OCI-LY1 (cell line): ENCODE results near the gene LMO1.

ENCODE experiments used
- H2AFZ ChIP-seq: fragments of 200-600 bp; sonication (generic), shearing (Covaris generic); 2 replicates; pipeline ENCODE4 v1.6.0; 2014; ENCODE audit warnings: antibody characterized with exemption, mild to moderate bottlenecking, low read length
- H3F3A ChIP-seq: fragments of 200-600 bp; sonication (generic), shearing (Covaris generic); 2 replicates; pipeline ENCODE4 v1.6.0; 2014; ENCODE audit warnings: mild to moderate bottlenecking, antibody characterized with exemption, low read length, moderate library complexity; ENCODE audit not compliant: insufficient read depth
- H3K27ac ChIP-seq: fragments of 200-600 bp; sonication (generic); 2 replicates; pipeline ENCODE4 v1.5.1; 2014; ENCODE audit warnings: low read length, mixed run types, mild to moderate bottlenecking, low read depth; ENCODE audit not compliant: poor library complexity, severe bottlenecking
- H3K27me3 ChIP-seq: fragments of 200-600 bp; sonication (generic); 2 replicates; pipeline ENCODE4 v1.6.0; 2014; ENCODE audit warnings: antibody characterized with exemption, mild to moderate bottlenecking, low read length, moderate library complexity; ENCODE audit not compliant: insufficient read depth
- H3K36me3 ChIP-seq: fragments of 200-600 bp; sonication (generic); 2 replicates; pipeline ENCODE4 v1.6.1; 2014; ENCODE audit warnings: mild to moderate bottlenecking, antibody characterized with exemption, low read length, moderate library complexity, mixed read lengths; ENCODE audit not compliant: insufficient read depth
- H3K4me1 ChIP-seq: fragments of 200-600 bp; sonication (generic); 2 replicates; pipeline ENCODE4 v1.5.1; 2014; ENCODE audit warnings: mild to moderate bottlenecking, low read length, moderate library complexity; ENCODE audit not compliant: insufficient read depth, severe bottlenecking
- H3K4me2 ChIP-seq: fragments of 200-600 bp; sonication (generic), shearing (Covaris generic); 2 replicates; pipeline ENCODE4 v1.6.1; 2014; ENCODE audit warnings: low read length
- H3K4me3 ChIP-seq: fragments of 200-600 bp; sonication (generic); 2 replicates; pipeline ENCODE4 v1.5.1; 2014; ENCODE audit warnings: low read length, low read depth, mild to moderate bottlenecking, mixed read lengths; ENCODE audit not compliant: poor library complexity, severe bottlenecking
- H3K79me2 ChIP-seq: fragments of 200-600 bp; shearing (Covaris generic); 2 replicates; pipeline ENCODE4 v1.6.1; 2016; ENCODE audit warnings: mixed run types, low read length, mixed read lengths; ENCODE audit not compliant: insufficient read depth
- H3K9ac ChIP-seq: fragments of 200-600 bp; sonication (generic), shearing (Covaris generic); 2 replicates; pipeline ENCODE4 v1.6.1; 2014; ENCODE audit warnings: mild to moderate bottlenecking, low read length, mixed read lengths
- H3K9me2 ChIP-seq: fragments of 200-600 bp; sonication (generic), shearing (Covaris generic); 2 replicates; pipeline ENCODE4 v1.6.1; 2014; ENCODE audit warnings: low read depth, mild to moderate bottlenecking, low read length, mixed read lengths
- H3K9me3 ChIP-seq: fragments of 200-600 bp; shearing (Covaris generic); 2 replicates; pipeline ENCODE4 v1.6.1; 2014; ENCODE audit warnings: low read length, mixed read lengths
- H4K20me1 ChIP-seq: fragments of 200-600 bp; sonication (generic), shearing (Covaris generic); 2 replicates; pipeline ENCODE4 v1.6.0; 2016; ENCODE audit warnings: mild to moderate bottlenecking, low read length; ENCODE audit not compliant: insufficient read depth
- CTCF ChIP-seq: fragments of 200-600 bp; sonication (generic), shearing (Covaris generic); IDR thresholded peaks from 2 replicates; pipeline ENCODE4 v1.5.1; 2017; ENCODE audit warnings: mild to moderate bottlenecking, antibody characterized with exemption, low read length, moderate library complexity, mixed read lengths
- EZH2 ChIP-seq: fragments of 200-600 bp; sonication (generic), shearing (Covaris generic); IDR thresholded peaks from 2 replicates; pipeline ENCODE4 v1.8.0; 2017; ENCODE audit warnings: borderline replicate concordance, mixed run types, mild to moderate bottlenecking, antibody characterized with exemption, low read length, moderate library complexity, mixed read lengths

LMO1 gene

GRCh38 chr11:8196749-8197148 is 66.9 kb downstream of the LMO1 start:
- no peak overlapping the region for H3K4me2 ChIP-seq
- no peaks in the 10 kb centered on the region for H3K27me3 ChIP-seq
- H3K4me3 ChIP-seq: no peak overlapping the region
- H3F3A ChIP-seq: no peaks in the 10 kb centered on the region
- no peak overlapping the region for H3K27ac ChIP-seq
- no peaks in the 10 kb centered on the region for H3K9me2 ChIP-seq
- H4K20me1 ChIP-seq: no peaks in the 10 kb centered on the region
- TF ChIP-seq EZH2 (no peak), CTCF (no peak)
- H3K36me3 ChIP-seq: no peaks in the 10 kb centered on the region
- H2AFZ ChIP-seq: no peak overlapping the region
- H3K79me2 ChIP-seq: no peaks in the 10 kb centered on the region
- H3K9ac ChIP-seq: no peak overlapping the region
- H3K4me1 ChIP-seq: no peaks in the 10 kb centered on the region
- no peaks in the 10 kb centered on the region for H3K9me3 ChIP-seq

- no peak overlapping the region for H3K4me3 ChIP-seq
- TF ChIP-seq CTCF: no peak
- no peak for TF ChIP-seq EZH2
- H3K27ac ChIP-seq: no peak overlapping the region
- H2AFZ ChIP-seq: no peak overlapping the region
- H3K27me3 ChIP-seq: no peaks in the 10 kb centered on the region
- no peaks in the 10 kb centered on the region for H3K9me2 ChIP-seq
- H3K9ac ChIP-seq: no peak overlapping the region
- no peaks in the 10 kb centered on the region for H3K79me2 ChIP-seq
- no peaks in the 10 kb centered on the region for H3K36me3 ChIP-seq
- H3K9me3 ChIP-seq: no peaks in the 10 kb centered on the region
- H4K20me1 ChIP-seq: no peaks in the 10 kb centered on the region
- no peak overlapping the region for H3K4me2 ChIP-seq
- no peaks in the 10 kb centered on the region for H3K4me1 ChIP-seq
- H3F3A ChIP-seq: no peaks in the 10 kb centered on the region
Measured at GRCh38 chr11:8194956-8195355, 68.7 kb downstream of the LMO1 start.

GRCh38 chr11:8192896-8193209 is 70.8 kb downstream of the LMO1 start:
- Histone ChIP-seq H3K9me3 (no peaks in the 10 kb centered on the region), H3K79me2 (no peaks in the 10 kb centered on the region), H4K20me1 (no peaks in the 10 kb centered on the region), H3K27me3 (no peaks in the 10 kb centered on the region), H3K4me1 (no peaks in the 10 kb centered on the region), H3K4me2 (no peak overlapping the region), H3K36me3 (no peaks in the 10 kb centered on the region), H3K9ac (no peak overlapping the region), H3F3A (no peaks in the 10 kb centered on the region), H3K9me2 (no peaks in the 10 kb centered on the region), H3K4me3 (no peak overlapping the region), H3K27ac (no peak overlapping the region), H2AFZ (no peak overlapping the region)
- TF ChIP-seq CTCF (no peak), EZH2 (no peak)
